ENCODE results near the gene MUCL3.

Gene MUCL3

DNA sequence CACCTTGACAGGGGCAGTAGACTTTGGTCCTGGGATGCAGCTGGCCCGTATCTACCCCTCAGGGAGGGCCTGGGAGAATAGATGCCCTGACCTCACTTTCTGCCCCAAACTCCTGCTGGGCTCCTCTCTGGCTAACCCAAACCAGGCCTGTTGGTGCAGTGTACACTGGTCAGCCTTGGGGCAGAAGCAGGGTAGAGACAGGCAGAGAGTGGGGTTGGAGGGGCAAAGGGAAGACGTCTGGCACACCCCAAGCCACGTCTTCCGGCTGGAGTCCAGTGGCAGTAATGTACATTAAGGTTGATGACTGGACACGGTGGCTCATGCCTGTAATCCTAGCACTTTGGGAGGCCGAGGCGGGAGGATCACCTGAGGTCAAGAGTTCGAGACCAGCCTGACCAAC is 47.1 kb upstream of the MUCL3 start:
- no peak overlapping the region for H3K4me3 ChIP-seq (IDR thresholded peaks at IDR 0.05; ENCODE audit: insufficient read depth, low read depth, low read length)
- H3K36me3 ChIP-seq (ENCODE audit: insufficient read depth), result no peaks in the 10 kb centered on the region
- H3K9ac ChIP-seq, result no peak overlapping the region
- H3K4me1 ChIP-seq (ENCODE audit: low read depth, poor library complexity, severe bottlenecking), result no peaks in the 10 kb centered on the region
- no peaks in the 10 kb centered on the region for H3K79me2 ChIP-seq (ENCODE audit: insufficient read depth, low read depth)
- peaks cover 10% of the 10 kb centered on the region; the same call in 1 of the 2 replicates for H3K27me3 ChIP-seq (ENCODE audit: insufficient read depth, low read depth)
- no peaks in the 10 kb centered on the region for H4K20me1 ChIP-seq (ENCODE audit: insufficient read depth)
- TF ChIP-seq, protein P1, sequence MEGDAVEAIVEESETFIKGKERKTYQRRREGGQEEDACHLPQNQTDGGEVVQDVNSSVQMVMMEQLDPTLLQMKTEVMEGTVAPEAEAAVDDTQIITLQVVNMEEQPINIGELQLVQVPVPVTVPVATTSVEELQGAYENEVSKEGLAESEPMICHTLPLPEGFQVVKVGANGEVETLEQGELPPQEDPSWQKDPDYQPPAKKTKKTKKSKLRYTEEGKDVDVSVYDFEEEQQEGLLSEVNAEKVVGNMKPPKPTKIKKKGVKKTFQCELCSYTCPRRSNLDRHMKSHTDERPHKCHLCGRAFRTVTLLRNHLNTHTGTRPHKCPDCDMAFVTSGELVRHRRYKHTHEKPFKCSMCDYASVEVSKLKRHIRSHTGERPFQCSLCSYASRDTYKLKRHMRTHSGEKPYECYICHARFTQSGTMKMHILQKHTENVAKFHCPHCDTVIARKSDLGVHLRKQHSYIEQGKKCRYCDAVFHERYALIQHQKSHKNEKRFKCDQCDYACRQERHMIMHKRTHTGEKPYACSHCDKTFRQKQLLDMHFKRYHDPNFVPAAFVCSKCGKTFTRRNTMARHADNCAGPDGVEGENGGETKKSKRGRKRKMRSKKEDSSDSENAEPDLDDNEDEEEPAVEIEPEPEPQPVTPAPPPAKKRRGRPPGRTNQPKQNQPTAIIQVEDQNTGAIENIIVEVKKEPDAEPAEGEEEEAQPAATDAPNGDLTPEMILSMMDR (conservative IDR thresholded peaks at IDR 0.05; ENCODE audit: low read depth, low read length), result no peak
- H2AFZ ChIP-seq (ENCODE audit: low read depth), result no peak overlapping the region
- no peak overlapping the region for H3K4me2 ChIP-seq
- H3K27ac ChIP-seq, result no peak overlapping the region

DNA sequence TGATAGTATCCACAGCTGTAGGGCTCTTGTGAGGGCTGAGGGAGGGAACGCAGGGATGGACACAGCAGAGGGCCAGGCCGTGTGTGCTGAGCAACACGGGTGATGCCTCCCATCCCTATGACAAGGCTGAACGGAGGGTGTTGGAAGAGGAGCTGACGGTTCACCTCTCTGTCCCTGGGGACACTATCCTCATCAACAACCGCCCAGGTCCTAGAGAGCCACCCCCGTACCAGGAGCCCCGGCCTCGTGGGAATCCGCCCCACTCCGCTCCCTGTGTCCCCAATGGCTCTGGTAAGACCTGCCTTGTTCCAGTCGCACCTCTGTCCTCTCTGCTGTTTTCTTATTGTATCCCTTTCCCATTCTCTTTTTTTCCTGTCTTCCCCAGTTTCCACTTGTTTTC is 46.4 kb upstream of the MUCL3 start:
- no peaks in the 10 kb centered on the region for H3K79me2 ChIP-seq (ENCODE audit: insufficient read depth, low read depth)
- H3K4me2 ChIP-seq, result no peak overlapping the region
- H2AFZ ChIP-seq (ENCODE audit: low read depth), result no peak overlapping the region
- no peaks in the 10 kb centered on the region for H3K36me3 ChIP-seq (ENCODE audit: insufficient read depth)
- H3K4me3 ChIP-seq (IDR thresholded peaks at IDR 0.05; ENCODE audit: insufficient read depth, low read depth, low read length), result no peak overlapping the region
- H4K20me1 ChIP-seq (ENCODE audit: insufficient read depth), result no peaks in the 10 kb centered on the region
- no peaks in the 10 kb centered on the region for H3K4me1 ChIP-seq (ENCODE audit: low read depth, poor library complexity, severe bottlenecking)
- H3K27me3 ChIP-seq (ENCODE audit: insufficient read depth, low read depth), result peaks cover 10% of the 10 kb centered on the region; the same call in 1 of the 2 replicates
- TF ChIP-seq, protein P1 (conservative IDR thresholded peaks at IDR 0.05; ENCODE audit: low read depth, low read length), result no peak
- no peak overlapping the region for H3K27ac ChIP-seq
- no peak overlapping the region for H3K9ac ChIP-seq

DNA sequence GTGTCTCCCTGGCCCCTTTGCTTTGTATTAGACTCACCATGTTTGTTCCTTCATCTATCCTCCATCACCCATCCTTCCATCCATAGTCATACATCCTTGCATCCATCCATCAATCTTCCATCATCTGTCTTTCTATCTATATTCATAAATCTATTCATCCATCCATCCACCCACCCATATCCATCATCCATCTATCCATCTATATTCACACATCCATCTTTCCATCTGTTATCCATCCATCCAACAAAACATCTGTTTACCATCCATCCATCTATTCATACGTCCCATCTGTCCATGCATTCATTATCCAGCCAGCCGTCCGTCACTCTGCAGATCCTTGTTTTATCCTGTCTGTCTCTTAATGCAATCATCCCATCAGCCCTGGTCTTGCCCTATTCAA is 45.8 kb upstream of the MUCL3 start:
- Histone ChIP-seq H3K4me2 (no peak overlapping the region), H4K20me1 (ENCODE audit: insufficient read depth) (no peaks in the 10 kb centered on the region), H2AFZ (ENCODE audit: low read depth) (no peak overlapping the region), H3K79me2 (ENCODE audit: insufficient read depth, low read depth) (no peaks in the 10 kb centered on the region), H3K9ac (no peak overlapping the region), H3K4me1 (ENCODE audit: low read depth, poor library complexity, severe bottlenecking) (no peaks in the 10 kb centered on the region), H3K4me3 (IDR thresholded peaks at IDR 0.05; ENCODE audit: insufficient read depth, low read depth, low read length) (no peak overlapping the region), H3K36me3 (ENCODE audit: insufficient read depth) (no peaks in the 10 kb centered on the region), H3K27ac (no peak overlapping the region), H3K27me3 (ENCODE audit: insufficient read depth, low read depth) (peaks cover 10% of the 10 kb centered on the region; the same call in 1 of the 2 replicates)
- TF ChIP-seq, protein P1 (conservative IDR thresholded peaks at IDR 0.05; ENCODE audit: low read depth, low read length), result no peak

DNA sequence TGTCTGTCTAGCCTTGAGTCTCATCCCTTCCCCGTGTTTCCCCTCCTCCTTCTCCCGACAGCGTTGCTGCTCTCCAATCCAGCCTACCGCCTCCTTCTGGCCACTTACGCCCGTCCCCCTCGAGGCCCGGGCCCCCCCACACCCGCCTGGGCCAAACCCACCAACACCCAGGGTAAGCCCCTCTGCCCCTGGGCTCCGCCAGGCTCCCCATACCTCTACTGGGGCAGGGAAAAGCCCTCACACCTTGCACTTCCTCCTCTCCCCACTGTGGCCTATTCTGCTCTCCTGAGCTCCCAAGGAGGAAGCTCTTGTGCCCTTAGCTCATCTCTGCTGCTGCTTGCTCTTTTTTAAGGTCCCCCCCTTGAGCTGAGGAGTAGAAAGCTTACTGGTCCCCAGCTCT is 45.4 kb upstream of the MUCL3 start:
- Histone ChIP-seq H3K27ac (no peak overlapping the region), H3K4me3 (IDR thresholded peaks at IDR 0.05; ENCODE audit: insufficient read depth, low read depth, low read length) (no peak overlapping the region), H3K4me1 (ENCODE audit: low read depth, poor library complexity, severe bottlenecking) (no peaks in the 10 kb centered on the region), H3K9ac (no peak overlapping the region), H4K20me1 (ENCODE audit: insufficient read depth) (no peaks in the 10 kb centered on the region), H3K79me2 (ENCODE audit: insufficient read depth, low read depth) (no peaks in the 10 kb centered on the region), H3K27me3 (ENCODE audit: insufficient read depth, low read depth) (peaks cover 10% of the 10 kb centered on the region; the same call in 1 of the 2 replicates), H2AFZ (ENCODE audit: low read depth) (no peak overlapping the region), H3K4me2 (no peak overlapping the region), H3K36me3 (ENCODE audit: insufficient read depth) (no peaks in the 10 kb centered on the region)
- TF ChIP-seq, protein P1 (conservative IDR thresholded peaks at IDR 0.05; ENCODE audit: low read depth, low read length), result no peak
